Inflammatory macrophage (primary cell): ENCODE measurements around the gene MCU.
A peak's percentile ranks its signal among the peaks of the same experiment; 100 is the strongest.
"Not testable (repeated sequence)": the region's sequence is repeated elsewhere in the genome, so short reads cannot be mapped to it uniquely, and the experiment has no call there.

Experiments used
- DNase-seq, 2 donors: peaks; one replicate each; pipeline ENCODE4 v3.0.0-alpha.2; 2020 to 2022

Gene MCU

DNA sequence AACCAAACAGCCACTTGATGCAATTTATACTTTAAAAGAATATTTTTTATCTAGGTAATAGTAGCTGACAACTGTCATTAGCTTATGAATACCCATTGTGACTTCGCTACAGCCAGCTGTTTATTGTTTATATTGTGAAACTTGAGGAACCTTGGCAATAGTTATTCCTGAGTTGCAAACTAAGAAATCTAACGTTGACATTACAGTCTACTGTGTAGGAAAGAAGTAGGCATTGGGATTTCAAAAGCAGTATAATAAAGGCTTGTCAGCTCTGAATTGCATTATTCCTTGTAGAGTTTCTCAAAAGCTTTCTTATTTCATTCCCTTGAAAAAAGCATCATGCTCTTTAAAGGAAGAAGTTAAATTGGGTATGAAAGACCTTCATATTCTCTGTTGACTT, 158.9 kb downstream of the MCU start:
- peak; percentile 79 to 89 for DNase-seq

GRCh38 chr10:72851509-72851908, 159.6 kb downstream of the MCU start:
- DNase-seq, result peak; percentile 77 to 90

GRCh38 chr10:72852508-72852907, 160.6 kb downstream of the MCU start:
- peak; percentile 83 to 89 for DNase-seq

GRCh38 chr10:72855129-72855528, 163.2 kb downstream of the MCU start:
- DNase-seq, result no peak

DNA sequence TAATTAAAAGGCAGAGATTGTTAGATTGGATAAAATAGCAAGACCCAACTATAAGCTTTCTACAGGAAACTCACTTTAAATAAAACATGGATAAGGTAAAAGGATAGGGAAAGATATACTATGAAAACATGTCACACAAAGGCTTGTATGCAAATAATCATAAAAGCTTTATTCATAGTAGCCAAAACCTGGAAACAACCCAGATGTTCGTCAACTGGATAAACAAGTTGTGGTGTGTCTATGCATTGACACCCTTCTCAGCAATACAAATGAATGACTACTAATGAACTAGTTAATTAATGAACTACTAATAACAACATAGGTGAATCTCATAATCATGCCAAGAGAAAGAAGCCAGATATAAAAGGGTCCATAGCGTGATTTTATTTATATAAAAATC, 163.8 kb downstream of the MCU start:
- no peak for DNase-seq

DNA sequence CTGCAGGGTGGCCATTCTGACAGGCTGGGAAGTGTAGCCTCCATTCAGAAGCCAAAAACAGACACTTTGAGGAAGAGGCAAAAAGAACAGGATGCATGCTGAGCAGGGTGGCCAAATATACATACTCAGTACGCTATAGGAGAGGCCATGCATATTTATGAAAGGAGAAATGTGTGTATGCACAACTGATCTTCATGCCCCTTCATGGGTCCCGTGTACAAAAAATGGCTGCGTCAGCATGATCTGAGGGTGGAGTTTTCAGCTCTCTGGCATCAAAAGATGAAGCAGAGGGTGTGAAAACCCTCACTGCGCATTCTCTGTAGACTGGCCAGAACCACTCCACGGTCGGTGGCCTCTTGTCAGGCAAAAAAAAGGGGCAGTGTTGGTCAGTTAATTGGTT, 166.1 kb downstream of the MCU start:
- no peak for DNase-seq

DNA sequence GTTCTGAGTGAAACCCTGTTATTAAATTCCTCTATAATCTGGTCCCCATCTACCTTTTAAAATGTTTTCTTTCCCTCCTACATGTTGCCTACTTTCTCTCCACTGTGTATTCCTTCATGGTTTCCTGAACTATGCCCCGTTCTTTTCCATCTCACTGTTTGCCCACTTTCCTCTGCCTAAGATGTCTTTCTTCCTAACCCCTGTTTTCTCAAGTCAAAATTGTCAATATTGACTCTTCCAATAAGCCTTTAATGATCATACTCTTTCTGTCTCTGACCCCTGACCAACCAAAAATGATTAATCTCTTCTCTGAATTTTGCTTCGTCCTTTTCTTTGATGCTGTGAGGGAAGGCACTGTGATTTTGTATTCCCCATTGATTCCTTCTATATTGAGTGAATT, 171.0 kb downstream of the MCU start:
- DNase-seq, result no peak

- peak; percentile 7 to 26 for DNase-seq
These were observed 183.5 kb downstream of the MCU start for GRCh38 chr10:72875250-72876055.

DNA sequence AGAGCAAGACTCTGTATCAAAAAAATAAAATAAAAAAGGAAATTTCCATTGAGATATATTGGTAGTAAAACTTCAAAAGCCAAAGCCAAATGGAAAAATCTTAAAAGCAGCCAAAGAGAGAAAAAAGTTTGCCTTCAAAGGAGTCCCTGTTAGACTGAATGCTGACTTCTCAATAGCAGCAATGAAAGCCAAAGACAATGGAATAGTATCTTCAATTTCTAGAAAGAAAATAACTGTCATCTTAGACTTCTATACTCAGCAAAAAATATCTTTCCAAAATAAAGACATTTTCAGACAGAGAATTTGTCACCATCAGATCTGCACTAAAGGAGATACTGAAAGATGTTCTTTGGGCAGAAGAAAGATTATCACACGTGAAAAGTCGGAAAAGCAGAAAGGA, 187.3 kb downstream of the MCU start:
- no peak for DNase-seq

DNA sequence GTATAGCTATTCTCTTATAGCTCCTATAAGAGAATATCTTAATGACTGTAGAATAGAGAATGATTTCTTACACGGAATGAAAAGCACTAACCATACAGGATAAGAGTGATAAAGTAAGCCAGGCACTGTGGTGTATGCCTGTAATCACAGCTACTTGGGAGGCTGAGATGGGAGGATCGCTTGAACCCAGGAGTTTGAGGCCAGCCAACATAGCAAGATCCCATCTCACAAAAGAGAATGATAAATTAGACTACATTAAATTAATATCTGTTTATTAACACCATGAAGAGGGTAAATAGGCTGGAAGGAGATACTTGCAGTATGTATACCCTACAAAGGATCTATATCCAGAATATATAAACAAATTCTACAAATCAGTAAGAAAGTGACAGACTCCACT, 189.3 kb downstream of the MCU start:
- DNase-seq, result no peak

DNA sequence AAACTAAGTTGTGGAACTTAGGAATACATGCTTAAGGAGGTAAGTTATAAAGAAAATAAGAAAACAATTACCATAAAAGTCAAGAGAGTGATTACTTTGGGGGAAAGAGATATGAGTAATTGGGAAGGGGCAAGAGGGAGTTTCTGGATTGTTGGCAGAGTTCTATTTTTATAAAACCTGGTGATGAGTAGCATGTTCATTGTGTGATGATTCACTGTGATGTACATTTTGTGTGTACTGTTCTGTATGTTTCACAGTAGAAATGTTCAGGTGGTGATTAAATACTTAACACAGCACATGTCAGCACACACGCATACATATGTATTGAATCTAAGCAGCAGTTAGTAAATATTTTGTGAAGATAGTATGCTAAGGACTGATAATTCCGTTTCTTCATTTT, 191.9 kb downstream of the MCU start:
- DNase-seq, result no peak

- no peak for DNase-seq
These were observed 194.0 kb downstream of the MCU start for GRCh38 chr10:72885953-72886352.

GRCh38 chr10:72886621-72887020, 194.7 kb downstream of the MCU start:
- DNase-seq, result no peak

GRCh38 chr10:72887043-72887442, 195.1 kb downstream of the MCU start:
- peak; percentile 23 to 46 for DNase-seq

DNA sequence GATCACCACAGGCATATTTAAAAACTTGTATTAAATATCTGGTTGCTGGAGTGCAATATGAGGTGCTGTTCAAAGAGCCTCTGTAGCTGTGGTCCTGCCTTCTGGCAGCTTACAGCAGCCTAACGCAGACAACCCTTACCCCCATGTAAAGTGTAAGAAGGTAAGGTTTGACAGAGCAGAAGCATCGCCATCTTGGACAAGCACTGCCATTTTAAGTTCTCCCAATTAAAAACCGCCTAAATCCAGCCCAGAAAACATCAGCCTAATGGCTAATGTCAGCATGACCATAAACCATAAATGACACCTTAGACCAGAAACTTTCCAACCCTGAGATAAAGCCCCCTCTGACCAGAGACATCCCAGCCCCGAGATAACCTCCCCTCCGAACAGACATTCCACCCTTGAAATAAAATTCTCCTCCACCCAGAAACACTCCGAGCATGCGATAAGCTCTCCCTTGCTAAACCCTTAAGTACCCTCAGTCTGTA, 196.3 kb downstream of the MCU start:
- no peak for DNase-seq

GRCh38 chr10:72889391-72889831, 197.5 kb downstream of the MCU start:
- DNase-seq, result no peak

DNA sequence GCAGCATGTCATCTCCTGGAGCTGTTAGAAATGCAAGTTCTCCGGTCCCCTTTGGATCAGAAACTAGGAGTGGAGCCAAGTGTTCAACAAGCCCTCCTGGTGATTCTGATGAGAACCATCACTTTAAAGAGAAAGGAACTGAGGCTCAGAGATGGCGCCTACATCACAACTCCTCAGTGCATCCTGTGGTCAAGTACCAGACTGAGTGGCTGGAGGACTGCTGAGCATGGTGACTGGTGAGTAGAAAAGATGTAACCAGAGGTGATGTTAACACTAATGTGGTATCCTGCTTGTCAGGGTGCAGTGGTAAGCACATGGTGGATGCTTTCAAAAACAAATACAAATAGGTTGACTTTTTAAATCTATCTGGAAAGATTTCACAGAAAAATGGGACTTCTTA, 198.1 kb downstream of the MCU start:
- DNase-seq, result no peak

GRCh38 chr10:72893136-72893798, 201.3 kb downstream of the MCU start, which contains the start of gene OIT3:
Gene OIT3, plus strand, starts transcription at chr10:72893739. Its CDS starts 60 bp downstream, at chr10:72893799.
- no peak for DNase-seq

GRCh38 chr10:72895236-72895850, 203.4 kb downstream of the MCU start:
- DNase-seq, result no peak

DNA sequence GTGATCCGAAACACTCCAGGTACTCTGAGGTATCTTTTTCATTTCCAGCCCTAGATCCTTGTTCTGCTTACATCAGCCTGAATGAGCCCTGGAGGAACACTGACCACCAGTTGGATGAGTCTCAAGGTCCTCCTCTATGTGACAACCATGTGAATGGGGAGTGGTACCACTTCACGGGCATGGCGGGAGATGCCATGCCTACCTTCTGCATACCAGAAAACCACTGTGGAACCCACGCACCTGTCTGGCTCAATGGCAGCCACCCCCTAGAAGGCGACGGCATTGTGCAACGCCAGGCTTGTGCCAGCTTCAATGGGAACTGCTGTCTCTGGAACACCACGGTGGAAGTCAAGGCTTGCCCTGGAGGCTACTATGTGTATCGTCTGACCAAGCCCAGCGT, 206.7 kb downstream of the MCU start:
- DNase-seq, result no peak

- no peak for DNase-seq
These were observed 207.6 kb downstream of the MCU start for GRCh38 chr10:72899545-72899944.

DNA sequence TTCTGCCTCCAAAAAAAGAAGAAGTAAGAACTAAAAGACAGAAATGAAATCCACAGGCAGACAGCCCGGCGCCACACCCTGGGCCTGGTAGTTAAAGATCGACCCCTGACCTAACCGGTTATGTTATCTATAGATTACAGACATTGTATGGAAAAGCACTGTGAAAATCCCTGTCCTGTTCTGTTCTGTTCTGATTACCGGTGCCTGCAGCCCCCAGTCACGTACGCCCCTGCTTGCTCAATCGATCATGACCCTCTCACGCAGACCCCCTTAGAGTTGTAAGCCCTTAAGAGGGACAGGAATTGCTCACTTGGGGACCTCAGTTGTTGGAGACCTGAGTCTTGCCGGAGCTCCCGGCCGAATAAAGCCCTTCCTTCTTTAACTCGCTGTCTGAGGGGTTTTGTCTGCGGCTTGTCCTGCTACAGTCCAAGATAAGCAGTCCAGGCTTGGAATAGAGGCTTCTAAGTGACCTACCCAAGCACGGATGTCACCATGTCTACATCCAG, 212.1 kb downstream of the MCU start:
- not testable (repeated sequence) for DNase-seq

GRCh38 chr10:72904806-72905205, 212.9 kb downstream of the MCU start:
- DNase-seq, result no peak
